ENCODE measurements around the gene LRRC4C. TPM values are rescaled to one million over a fixed set of nuclear protein-coding genes. Genes with fewer than 3 reads are reported as not detected.
A peak's percentile ranks its signal among the peaks of the same experiment; 100 is the strongest.

The LRRC4C gene
- total RNA-seq, 1 donor from 2014 or later = 0.41 TPM

DNA sequence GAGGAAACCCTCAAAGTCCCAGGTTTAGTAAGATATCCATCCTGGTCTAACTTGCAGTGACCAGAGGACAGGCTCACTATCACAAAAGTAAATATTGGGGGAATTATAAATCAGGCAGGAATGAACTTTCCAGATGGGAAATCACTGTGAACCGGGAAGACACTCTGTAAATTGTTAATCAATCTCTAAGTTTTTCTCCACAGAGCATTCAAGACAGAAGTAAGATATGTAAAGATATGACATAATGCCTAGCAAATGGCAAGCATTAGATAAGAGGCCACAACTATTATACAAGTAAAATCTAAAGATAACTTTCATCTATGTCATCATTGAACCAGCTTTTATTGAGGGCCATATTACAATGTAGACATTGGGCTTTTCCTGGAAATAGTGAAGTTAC is 35.3 kb upstream of the LRRC4C start:
- Histone ChIP-seq H3K36me3 (no peaks in the 10 kb centered on the region), H3K4me1 (no peaks in the 10 kb centered on the region), H3K4me3 (no peak overlapping the region), H3K9me3 (replicated peaks) (no peaks in the 10 kb centered on the region), H3K27me3 (ENCODE audit: low read depth) (peaks cover 4% of the 10 kb centered on the region), H3K27ac (replicated peaks) (no peak overlapping the region)
- no peak for DNase-seq
- TF ChIP-seq, protein P1, sequence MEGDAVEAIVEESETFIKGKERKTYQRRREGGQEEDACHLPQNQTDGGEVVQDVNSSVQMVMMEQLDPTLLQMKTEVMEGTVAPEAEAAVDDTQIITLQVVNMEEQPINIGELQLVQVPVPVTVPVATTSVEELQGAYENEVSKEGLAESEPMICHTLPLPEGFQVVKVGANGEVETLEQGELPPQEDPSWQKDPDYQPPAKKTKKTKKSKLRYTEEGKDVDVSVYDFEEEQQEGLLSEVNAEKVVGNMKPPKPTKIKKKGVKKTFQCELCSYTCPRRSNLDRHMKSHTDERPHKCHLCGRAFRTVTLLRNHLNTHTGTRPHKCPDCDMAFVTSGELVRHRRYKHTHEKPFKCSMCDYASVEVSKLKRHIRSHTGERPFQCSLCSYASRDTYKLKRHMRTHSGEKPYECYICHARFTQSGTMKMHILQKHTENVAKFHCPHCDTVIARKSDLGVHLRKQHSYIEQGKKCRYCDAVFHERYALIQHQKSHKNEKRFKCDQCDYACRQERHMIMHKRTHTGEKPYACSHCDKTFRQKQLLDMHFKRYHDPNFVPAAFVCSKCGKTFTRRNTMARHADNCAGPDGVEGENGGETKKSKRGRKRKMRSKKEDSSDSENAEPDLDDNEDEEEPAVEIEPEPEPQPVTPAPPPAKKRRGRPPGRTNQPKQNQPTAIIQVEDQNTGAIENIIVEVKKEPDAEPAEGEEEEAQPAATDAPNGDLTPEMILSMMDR (IDR thresholded peaks at IDR 0.05; ENCODE audit: borderline replicate concordance) = no peak
- intact Hi-C loops (cut with micrococcal nuclease) = no loop called here

DNA sequence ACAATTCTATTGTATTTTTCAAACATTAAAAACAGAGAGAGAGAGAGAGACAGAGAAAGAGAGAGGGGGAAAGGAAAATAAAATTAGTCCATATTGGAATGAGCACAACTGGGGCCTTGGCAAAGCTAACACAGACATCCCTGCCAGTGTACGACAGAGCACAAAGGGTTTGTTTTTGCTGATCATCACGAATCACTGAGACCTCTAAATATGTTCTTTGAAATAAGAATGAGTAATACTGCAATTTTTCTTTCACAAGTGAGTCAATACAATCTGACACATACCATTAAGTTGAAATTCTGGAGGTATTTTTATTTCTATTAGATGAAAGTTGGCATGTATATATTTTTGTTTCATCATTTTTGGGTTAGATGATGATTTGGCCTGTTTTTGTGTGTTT is 27.0 kb upstream of the LRRC4C start:
- no peak overlapping the region for H3K27ac ChIP-seq (replicated peaks)
- H3K9me3 ChIP-seq (replicated peaks) = no peaks in the 10 kb centered on the region
- H3K4me1 ChIP-seq = no peaks in the 10 kb centered on the region
- H3K4me3 ChIP-seq = no peak overlapping the region
- intact Hi-C loops (cut with micrococcal nuclease) = no loop called here
- H3K36me3 ChIP-seq = no peaks in the 10 kb centered on the region
- DNase-seq = no peak
- H3K27me3 ChIP-seq (ENCODE audit: low read depth) = no peaks in the 10 kb centered on the region
- TF ChIP-seq, protein P1 (IDR thresholded peaks at IDR 0.05; ENCODE audit: borderline replicate concordance) = no peak

DNA sequence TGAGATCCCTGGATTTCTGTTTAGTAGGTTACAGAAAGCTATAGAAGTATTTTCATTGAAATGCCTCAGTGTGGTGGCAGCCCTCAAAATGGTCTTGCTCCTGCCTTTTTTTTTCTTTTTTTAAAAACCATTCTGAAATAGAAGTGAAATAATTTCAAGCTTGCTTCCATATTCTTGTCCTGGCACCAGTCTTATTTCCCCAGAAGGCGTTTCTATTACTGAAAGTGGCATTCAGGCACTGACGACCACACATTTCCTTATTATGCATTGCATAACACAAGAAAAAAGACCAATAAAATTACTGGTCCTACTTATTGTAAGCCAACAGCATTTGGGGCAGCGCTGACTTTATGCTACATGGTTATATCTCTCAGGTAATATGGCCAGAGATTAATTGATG is 24.5 kb upstream of the LRRC4C start:
- Histone ChIP-seq H3K27me3 (ENCODE audit: low read depth) (no peaks in the 10 kb centered on the region), H3K4me1 (no peaks in the 10 kb centered on the region), H3K36me3 (no peaks in the 10 kb centered on the region), H3K27ac (replicated peaks) (no peak overlapping the region), H3K4me3 (no peak overlapping the region), H3K9me3 (replicated peaks) (peaks cover 15% of the 10 kb centered on the region)
- TF ChIP-seq, protein P1 (IDR thresholded peaks at IDR 0.05; ENCODE audit: borderline replicate concordance) = no peak
- intact Hi-C loops (cut with micrococcal nuclease) = no loop called here
- no peak for DNase-seq

DNA sequence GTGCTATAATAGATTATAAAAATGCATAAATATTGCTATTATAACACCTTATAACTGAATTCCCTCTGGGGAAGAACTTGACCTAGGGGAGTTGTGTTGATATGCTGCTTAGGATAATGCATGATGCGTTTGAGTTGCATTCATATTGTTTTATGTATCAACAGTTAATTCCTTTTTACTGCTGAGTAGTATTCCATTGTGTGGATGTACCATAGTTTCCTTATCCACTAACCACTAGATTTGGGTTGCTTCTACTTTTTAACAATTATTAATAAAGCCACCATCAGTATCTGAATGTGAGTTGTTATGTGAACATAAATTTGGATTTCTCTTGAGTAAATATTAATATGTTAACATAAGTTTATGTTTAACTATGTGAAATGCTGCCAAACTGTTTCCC is 19.7 kb upstream of the LRRC4C start:
- intact Hi-C loops (cut with micrococcal nuclease) = no loop called here
- H3K27ac ChIP-seq (replicated peaks) = no peak overlapping the region
- TF ChIP-seq, protein P1 (IDR thresholded peaks at IDR 0.05; ENCODE audit: borderline replicate concordance) = no peak
- H3K4me1 ChIP-seq = no peaks in the 10 kb centered on the region
- no peak overlapping the region for H3K4me3 ChIP-seq
- no peak for DNase-seq
- H3K9me3 ChIP-seq (replicated peaks) = peaks cover 25% of the 10 kb centered on the region
- H3K36me3 ChIP-seq = no peaks in the 10 kb centered on the region
- no peaks in the 10 kb centered on the region for H3K27me3 ChIP-seq (ENCODE audit: low read depth)

DNA sequence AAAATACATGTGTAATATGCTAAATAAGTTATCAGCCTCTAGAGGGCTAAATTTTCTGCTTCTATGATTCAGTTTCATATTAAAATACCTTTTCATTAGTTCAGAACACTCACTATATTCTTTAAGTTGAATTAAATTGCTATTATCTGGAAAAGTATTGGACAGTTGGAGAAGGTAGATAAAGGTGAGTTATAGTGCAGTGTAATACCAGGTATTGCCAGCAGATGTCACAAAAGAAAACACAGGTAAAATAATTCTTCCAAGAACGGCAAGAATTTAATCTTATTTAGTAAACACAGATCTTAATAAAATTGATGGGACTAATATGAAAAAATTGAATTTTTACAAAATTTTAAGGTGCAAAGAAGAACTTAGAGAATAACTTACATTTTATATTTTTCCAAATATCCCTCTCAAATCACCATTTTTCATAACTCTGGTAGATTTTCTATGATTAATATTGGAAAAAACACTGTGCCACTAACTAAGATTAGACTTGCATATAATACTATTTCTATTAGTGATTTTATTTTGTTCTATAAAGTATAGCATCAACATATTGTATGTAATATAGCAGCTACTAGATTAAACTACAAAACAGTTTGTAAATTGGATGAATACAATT is 1.7 kb upstream of the LRRC4C start:
- intact Hi-C loops (cut with micrococcal nuclease) = no loop called here
- no peak overlapping the region for H3K27ac ChIP-seq (replicated peaks)
- H3K4me3 ChIP-seq = no peak overlapping the region
- H3K4me1 ChIP-seq = no peaks in the 10 kb centered on the region
- no peaks in the 10 kb centered on the region for H3K36me3 ChIP-seq
- TF ChIP-seq, protein P1 (IDR thresholded peaks at IDR 0.05; ENCODE audit: borderline replicate concordance) = peak; percentile 74
- H3K9me3 ChIP-seq (replicated peaks) = peaks cover 16% of the 10 kb centered on the region
- peaks cover 49% of the 10 kb centered on the region for H3K27me3 ChIP-seq (ENCODE audit: low read depth)
- no peak for DNase-seq

All from left ventricle myocardium inferior (tissue), 1 donor.